Lower leg skin (tissue), 4 donors: ENCODE results near the gene RFX2. TPM values are rescaled to one million over a fixed set of nuclear protein-coding genes. Genes with fewer than 3 reads are reported as not detected.

Source experiments
- DNase-seq, 2 donors: peaks; one replicate each; pipeline ENCODE4 v3.0.0-alpha.2; 2019; ENCODE audit warnings: low spot score in 2 of 2
- H3K4me3 ChIP-seq: fragments of 200-600 bp; sonication (generic); 2 replicates; pipeline ENCODE4 v1.5.1; 2017; ENCODE audit warnings: mild to moderate bottlenecking, low read depth; ENCODE audit not compliant: poor library complexity, severe bottlenecking
- POLR2A ChIP-seq, 2 donors: fragments of 450-650 bp; IDR thresholded peaks; one replicate each; pipeline ENCODE4 v1.6.1; 2016 to 2017; ENCODE audit warnings: antibody characterized with exemption in 2 of 2, mild to moderate bottlenecking in 1 of 2, moderate library complexity in 1 of 2
- WGBS, 2 donors: methylation state at CpG; one replicate each; pipeline ENCODE4 v1.1.5; 2018; 5-methylcytosine and 5-hydroxymethylcytosine counted together
- intact Hi-C: fragments of 100-400 bp; cut with DNase I; formaldehyde crosslinking; loops from one replicate; pipeline ENCODE4 v1.15.0; 2023; ENCODE audit warnings: low total_unique reads
- total RNA-seq, 4 donors: library from RNA; depleted of rRNA; stranded (reverse); fragments of >200 nt; gene quantifications; one replicate each; pipeline ENCODE4 v1.1.0, GENCODE V29; 2016
- TF ChIP-seq, protein P1 (sequence below), 3 donors: fragments of 450-650 bp; IDR thresholded peaks; one replicate each; pipeline ENCODE4 v1.5.1; 2016; ENCODE audit warnings: antibody characterized with exemption in 3 of 3, mild to moderate bottlenecking in 3 of 3, moderate library complexity in 2 of 3

RFX2 gene
- total RNA-seq, 4 donors from 2014 or later = 19.6 to 28.7 (median 25.8) TPM

DNA sequence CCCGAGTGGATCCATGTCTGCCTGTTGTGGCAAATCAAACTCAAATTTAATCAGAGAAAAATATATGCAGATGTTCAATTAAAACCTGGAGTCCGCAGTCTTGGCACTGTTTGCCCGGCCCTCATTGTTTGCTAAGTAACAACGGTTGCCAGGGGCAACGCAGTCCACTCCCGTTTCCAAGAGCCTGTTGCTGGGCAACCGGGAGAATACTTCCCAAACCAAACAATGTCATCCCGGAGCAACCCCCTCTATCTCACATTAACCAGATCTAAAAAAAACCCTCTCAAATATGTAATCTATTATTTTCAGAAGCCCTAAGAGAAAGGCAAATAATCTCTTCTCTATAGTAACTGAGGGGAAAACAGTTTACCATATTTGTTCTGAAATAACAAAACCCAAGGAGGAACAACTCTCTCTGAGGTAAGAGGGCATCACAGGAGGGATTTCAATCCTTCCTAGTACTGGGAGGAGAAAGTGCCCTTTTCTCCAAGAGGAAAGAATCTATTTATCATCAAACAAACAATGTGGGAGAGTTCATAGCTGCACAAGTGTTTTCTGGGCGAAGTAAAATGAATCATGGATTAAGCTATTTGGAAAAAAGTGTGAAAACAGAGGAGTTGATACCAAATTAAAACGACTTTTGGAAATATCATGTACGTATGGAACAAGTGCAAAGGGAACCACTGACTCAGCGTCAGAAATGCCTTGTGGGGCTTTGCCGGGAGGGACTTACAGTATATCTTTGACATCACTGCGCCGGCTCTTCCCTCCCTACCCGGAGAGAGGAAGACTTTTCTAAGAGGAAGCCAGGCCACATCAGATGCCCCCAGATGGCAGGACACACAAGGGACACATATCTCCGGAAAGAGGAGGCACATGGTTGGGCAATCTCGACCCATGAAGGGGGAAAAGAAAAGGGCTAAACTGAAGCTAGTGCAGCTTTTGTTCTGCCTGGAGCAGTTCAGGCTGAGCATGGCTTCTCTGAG, 43.3 kb downstream of the RFX2 start:
- no peak overlapping the region for H3K4me3 ChIP-seq
- 9 to 15% methylated on average over 18 of the region's 18 CpGs for WGBS, 2 donors
- TF ChIP-seq, protein P1, sequence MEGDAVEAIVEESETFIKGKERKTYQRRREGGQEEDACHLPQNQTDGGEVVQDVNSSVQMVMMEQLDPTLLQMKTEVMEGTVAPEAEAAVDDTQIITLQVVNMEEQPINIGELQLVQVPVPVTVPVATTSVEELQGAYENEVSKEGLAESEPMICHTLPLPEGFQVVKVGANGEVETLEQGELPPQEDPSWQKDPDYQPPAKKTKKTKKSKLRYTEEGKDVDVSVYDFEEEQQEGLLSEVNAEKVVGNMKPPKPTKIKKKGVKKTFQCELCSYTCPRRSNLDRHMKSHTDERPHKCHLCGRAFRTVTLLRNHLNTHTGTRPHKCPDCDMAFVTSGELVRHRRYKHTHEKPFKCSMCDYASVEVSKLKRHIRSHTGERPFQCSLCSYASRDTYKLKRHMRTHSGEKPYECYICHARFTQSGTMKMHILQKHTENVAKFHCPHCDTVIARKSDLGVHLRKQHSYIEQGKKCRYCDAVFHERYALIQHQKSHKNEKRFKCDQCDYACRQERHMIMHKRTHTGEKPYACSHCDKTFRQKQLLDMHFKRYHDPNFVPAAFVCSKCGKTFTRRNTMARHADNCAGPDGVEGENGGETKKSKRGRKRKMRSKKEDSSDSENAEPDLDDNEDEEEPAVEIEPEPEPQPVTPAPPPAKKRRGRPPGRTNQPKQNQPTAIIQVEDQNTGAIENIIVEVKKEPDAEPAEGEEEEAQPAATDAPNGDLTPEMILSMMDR (IDR thresholded peaks at IDR 0.05) = no peak
- TF ChIP-seq POLR2A (IDR thresholded peaks at IDR 0.05) = no peak
- intact Hi-C loops = no loop called here
- peak; percentile 82 to 96 for DNase-seq

- no peak overlapping the region for H3K4me3 ChIP-seq
- WGBS, 2 donors = 9 to 12% methylated on average over 16 of the region's 16 CpGs
- TF ChIP-seq POLR2A (IDR thresholded peaks at IDR 0.05) = no peak
- TF ChIP-seq, protein P1 (IDR thresholded peaks at IDR 0.05) = no peak
- intact Hi-C loops = no loop called here
- DNase-seq = peak in 1 of 2 donors; percentile 87
Observed at GRCh38 chr19:6065685-6066374, 44.5 kb downstream of the RFX2 start.

- H3K4me3 ChIP-seq = no peak overlapping the region
- TF ChIP-seq POLR2A (IDR thresholded peaks at IDR 0.05) = no peak
- TF ChIP-seq, protein P1 (IDR thresholded peaks at IDR 0.05) = no peak
- intact Hi-C loops = loop anchor here (5.0 kb wide), 1 partner anchor 48 kb away; the partner anchor contains the start of gene RFX2
- DNase-seq = peak in 1 of 2 donors; percentile 84
- 55 to 70% methylated on average over 8 of the region's 8 CpGs for WGBS, 2 donors
Observed at GRCh38 chr19:6064336-6065073, 45.8 kb downstream of the RFX2 start.

DNA sequence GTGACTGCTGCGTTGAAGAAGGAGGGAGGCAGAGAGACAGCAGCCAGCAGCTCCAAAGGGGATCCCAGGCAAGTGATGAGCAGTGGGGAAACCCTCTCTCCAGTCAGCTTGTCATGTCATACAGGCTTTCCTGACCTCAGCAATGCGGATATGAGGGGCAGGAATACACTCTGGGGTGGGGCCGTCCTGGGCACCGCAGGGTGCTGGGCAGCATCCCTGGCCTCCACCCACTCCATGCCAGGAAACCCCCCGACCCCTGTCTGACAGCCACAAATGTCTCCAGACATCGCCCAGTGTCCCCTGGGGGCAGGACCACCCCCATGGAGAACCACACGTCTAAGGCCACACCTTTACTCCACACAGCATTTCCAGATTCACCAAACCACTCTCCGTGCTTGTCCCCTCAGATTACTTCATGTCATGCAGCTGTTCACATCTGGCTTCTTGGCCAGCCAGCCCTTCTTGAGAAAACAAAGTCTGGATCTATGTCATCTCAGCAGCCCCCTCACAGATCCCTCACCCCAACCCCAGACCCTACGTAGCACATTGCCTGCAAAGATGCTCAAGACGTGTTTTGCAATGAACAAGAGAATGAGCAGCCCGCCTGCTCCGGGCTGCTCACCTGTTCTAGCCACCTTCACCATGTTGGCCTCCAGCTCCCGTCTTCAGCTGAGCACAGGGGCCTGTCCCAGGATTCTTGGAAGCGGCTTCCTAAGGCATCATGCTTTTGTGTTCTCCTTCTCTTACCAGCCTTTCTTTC, 46.5 kb downstream of the RFX2 start:
- WGBS, 2 donors = 71 to 78% methylated on average over 12 to 14 of the region's 14 CpGs
- no peak overlapping the region for H3K4me3 ChIP-seq
- peak in 1 of 2 donors; percentile 85 for DNase-seq
- TF ChIP-seq POLR2A (IDR thresholded peaks at IDR 0.05) = no peak
- TF ChIP-seq, protein P1 (IDR thresholded peaks at IDR 0.05) = no peak
- intact Hi-C loops = loop anchor here (5.0 kb wide), 1 partner anchor 49 kb away; the partner anchor contains the start of gene RFX2
